Measurements from ENCODE around the gene TBC1D3I.
"Not testable (repeated sequence)": the region's sequence is repeated elsewhere in the genome, so short reads cannot be mapped to it uniquely, and the experiment has no call there.

The TBC1D3I gene

DNA sequence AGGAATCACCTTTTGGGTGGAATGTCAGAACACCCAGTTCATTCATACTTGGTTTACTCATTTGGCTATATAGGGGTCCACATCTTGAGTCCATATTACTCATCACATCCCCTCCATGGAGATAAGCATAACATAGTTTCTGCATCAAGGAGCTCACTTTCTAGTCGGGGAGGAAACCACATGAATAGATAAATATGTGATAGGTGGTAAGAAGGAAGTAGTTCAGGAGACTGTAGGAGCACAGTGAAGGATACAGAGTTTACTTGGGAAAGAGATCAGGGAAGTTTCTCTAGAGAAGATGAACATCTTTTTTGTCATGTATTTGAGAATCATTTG is 57.9 kb downstream of the TBC1D3I start:
- not testable (repeated sequence) for H3K9me3 ChIP-seq (ENCODE audit: control insufficient read depth in 1 of 2, low read length in 2 of 2); H3K4me3 ChIP-seq (ENCODE audit: low read depth in 1 of 2, low read length in 2 of 2); H3K36me3 ChIP-seq (ENCODE audit: control insufficient read depth in 1 of 2, insufficient read depth in 2 of 2, low read length in 2 of 2); H3K27ac ChIP-seq (ENCODE audit: low read depth, low read length); H3K4me1 ChIP-seq (ENCODE audit: control insufficient read depth in 1 of 2, insufficient read depth in 2 of 2, low read length in 2 of 2); H3K27me3 ChIP-seq (ENCODE audit: control insufficient read depth in 1 of 2, insufficient read depth in 2 of 2, low read length in 2 of 2); H3K9ac ChIP-seq (ENCODE audit: low read depth in 1 of 2, low read length in 2 of 2)

DNA sequence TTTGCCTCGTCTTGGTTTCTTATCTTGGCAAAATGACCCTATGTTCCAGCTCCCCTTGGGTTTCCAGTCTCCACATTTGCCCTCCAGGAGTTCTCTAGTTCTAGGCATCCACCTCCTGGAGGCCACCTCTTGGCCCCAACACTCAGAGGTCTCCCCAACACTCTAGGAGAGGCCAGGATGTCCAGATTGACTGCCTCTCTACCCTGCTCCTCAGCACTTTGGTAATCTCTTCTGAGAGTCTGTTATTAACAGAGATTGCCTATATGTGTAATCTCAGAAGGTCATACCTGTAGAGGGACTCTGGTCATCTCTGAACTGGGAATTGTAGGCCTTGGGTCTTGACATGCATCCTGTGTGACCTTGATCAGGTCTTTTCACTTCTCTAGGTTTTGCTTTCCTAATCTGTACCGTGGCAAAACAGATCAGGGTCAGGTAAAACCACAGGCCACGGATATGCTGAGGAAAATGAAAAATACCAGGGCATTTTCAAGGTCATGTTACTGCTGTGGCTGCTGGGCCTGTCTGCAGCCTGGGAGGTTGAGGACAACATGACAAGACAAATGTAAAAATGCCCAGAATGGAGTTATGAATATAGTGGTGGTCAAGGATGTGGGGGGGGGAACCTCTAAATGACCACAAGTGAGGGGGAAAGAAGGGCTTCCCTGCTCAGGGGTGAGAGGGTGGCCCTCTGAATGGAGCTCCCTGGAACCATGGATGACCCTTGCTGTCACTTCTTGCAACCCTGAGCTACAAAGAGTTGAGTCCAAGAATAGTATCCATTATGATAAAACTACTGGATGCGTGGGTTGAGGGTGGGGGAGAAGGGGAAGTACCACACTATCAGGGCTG is 58.5 kb downstream of the TBC1D3I start:
- Histone ChIP-seq H3K27me3 (ENCODE audit: control insufficient read depth in 1 of 2, insufficient read depth in 2 of 2, low read length in 2 of 2) (no peaks in the 10 kb centered on the region), H3K9me3 (ENCODE audit: control insufficient read depth in 1 of 2, low read length in 2 of 2) (no peaks in the 10 kb centered on the region), H3K27ac (ENCODE audit: low read depth, low read length) (no peak overlapping the region), H3K4me3 (ENCODE audit: low read depth in 1 of 2, low read length in 2 of 2) (no peak overlapping the region), H3K9ac (ENCODE audit: low read depth in 1 of 2, low read length in 2 of 2) (no peak overlapping the region), H3K4me1 (ENCODE audit: control insufficient read depth in 1 of 2, insufficient read depth in 2 of 2, low read length in 2 of 2) (no peaks in the 10 kb centered on the region), H3K36me3 (ENCODE audit: control insufficient read depth in 1 of 2, insufficient read depth in 2 of 2, low read length in 2 of 2) (no peaks in the 10 kb centered on the region)

DNA sequence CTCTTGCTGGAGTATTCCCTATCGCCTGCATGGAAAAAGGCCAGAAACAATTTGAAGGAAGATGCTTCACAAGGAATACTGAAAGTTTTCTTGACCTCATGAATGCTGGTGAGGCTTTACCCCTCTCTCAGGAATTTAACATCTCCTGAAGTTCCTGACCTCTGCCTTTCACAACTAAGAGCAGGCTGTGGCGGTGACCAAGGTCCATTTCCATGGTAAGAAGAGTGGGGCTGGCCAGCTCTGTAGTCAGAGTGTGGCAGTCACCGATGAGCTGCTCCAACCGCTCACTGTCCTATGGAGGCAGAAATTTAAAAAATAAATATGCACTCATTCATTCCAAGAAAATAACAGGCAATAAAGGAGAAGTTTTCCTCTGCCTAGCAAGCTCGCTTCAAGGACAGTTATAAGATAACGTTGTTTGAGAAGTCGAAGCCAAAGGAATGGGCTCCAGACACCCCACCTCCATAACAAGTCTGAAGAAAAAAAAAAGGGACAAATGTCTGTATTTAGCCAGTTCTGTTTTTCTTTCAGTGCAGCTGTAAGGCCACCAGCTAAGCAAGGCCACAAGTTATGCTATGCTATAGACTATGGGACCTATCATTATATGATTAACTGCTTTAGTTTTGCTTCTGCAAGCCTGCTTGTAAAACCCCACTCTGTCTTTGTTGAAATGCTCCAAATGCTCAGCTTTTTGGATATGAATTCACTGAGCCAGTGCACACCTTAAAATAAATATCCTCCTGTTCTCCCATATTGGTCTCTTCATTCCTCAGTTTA is 59.5 kb downstream of the TBC1D3I start:
- Histone ChIP-seq H3K27ac (ENCODE audit: low read depth, low read length) (no peak overlapping the region), H3K9me3 (ENCODE audit: control insufficient read depth in 1 of 2, low read length in 2 of 2) (no peaks in the 10 kb centered on the region), H3K4me1 (ENCODE audit: control insufficient read depth in 1 of 2, insufficient read depth in 2 of 2, low read length in 2 of 2) (no peaks in the 10 kb centered on the region), H3K9ac (ENCODE audit: low read depth in 1 of 2, low read length in 2 of 2) (no peak overlapping the region), H3K36me3 (ENCODE audit: control insufficient read depth in 1 of 2, insufficient read depth in 2 of 2, low read length in 2 of 2) (no peaks in the 10 kb centered on the region), H3K27me3 (ENCODE audit: control insufficient read depth in 1 of 2, insufficient read depth in 2 of 2, low read length in 2 of 2) (no peaks in the 10 kb centered on the region), H3K4me3 (ENCODE audit: low read depth in 1 of 2, low read length in 2 of 2) (no peak overlapping the region)
